Astrocyte of the hippocampus (primary cell): Measurements from ENCODE around the gene CD69.

Source experiments
- DNase-seq: peaks from one replicate; pipeline ENCODE4 v3.0.0; 2011; ENCODE audit warnings: low read depth, low spot score

The CD69 gene

DNA sequence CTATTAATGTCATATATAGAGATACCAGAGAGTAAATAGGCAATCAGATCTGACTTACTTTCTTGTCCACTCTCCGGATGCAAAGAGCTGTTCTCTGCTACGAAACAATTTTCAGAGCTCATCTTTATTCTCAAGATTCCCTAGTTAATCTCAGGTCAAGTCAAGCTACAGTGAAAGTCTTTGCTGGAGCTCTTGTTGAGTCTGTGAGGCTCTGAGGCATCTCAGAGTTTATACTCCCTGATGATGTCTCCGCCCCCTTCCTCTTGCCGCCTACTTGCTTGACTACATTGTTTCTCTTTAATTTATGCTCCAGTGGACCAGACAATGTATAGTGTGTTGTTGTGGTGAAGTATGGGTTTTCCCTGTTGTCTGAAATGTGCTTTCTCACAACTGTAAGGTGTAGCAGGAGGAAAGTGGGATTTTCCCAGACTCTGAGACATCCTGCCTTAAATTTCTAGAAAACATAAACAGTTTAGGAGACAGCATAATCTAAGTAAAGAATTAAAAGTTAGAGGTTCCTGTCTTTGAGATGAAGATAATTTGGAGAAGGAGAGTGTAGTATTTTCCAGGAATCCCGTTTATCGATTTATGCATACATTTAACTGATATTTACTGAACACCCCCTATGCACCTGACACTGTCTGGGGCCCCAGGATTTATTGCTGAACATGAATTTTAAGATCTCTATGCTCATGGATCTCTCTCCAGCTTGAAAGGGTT, at the start of gene CD69:
TSS of gene CD69 (minus strand) at position 203 of the 720 bp plus-strand sequence. CDS start at position 122, 81 bp downstream.
- DNase-seq = no peak

DNA sequence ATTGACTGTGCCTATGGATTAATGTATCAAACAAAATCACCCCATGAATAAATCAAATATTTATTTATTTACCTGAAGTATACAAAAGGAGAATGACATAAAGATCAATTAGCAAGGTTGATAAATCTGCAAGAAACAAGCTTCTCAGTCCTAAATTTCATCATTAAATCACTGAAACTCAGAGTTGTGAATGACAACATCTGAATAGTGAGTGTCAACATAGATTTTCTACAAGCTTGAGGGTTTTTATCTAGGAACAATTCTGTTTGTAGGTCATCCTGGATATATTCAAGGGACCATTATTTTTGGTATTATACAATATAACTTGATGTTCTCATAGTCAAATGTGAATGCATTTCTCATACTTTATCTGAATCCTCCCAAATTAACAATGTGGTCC, 49.2 kb upstream of the CD69 start:
- no peak for DNase-seq

DNA sequence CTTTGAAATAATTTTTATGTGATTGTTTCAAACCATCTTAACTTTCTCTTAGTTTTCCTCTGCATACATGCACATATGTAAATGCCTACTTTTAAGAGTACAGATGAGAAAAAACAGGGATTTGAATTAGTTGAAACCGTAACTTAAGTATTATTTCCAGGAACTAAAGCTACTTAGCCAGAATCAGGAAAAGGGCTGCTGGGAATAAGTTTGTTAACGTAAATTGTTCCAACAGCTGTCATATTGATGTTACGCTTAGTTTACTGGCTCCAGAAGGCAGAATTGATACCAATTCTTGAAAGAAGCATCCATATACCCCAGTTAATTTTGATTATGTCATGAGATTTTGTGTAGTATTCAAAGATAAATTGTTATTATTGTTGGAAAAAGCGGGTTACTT, 48.6 kb upstream of the CD69 start:
- DNase-seq = no peak

DNA sequence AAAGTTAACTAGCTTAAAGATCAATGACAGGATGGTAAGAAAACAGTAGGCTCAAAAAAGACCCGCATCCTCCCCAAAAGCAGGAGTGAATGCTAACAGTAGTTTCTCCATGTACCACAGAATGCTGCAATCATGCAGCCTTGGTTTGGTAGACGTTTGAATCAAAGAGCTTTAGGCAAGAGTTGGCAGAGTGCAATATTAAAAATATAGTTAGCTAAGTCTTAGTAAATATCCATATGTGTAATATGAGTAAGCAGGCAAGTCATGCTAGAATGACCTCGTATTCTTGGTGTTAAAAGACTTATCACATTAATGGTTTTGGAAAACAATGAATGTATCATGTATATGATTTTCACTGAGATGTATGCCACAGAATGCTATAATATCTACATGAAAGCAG, 47.8 kb upstream of the CD69 start:
- DNase-seq = no peak

DNA sequence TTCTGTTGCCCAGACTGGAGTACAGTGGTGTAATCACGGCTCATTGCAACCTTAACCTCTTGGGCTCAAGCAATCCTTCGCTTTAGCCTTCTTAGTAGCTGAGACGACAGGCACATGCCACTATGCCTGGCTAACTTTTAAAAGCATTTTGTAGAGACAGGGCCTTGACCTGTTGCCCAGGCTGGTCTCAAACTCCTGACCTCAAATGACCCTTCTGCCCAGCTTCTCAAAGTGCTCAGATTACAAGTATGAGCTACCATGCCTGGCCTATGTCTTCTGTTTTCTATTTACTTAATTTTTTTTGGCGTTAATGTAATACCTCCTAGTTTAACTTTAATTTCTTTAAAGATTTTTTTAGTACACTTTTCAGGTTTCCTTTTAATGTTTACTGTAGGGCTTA, 46.0 kb upstream of the CD69 start:
- DNase-seq = no peak

DNA sequence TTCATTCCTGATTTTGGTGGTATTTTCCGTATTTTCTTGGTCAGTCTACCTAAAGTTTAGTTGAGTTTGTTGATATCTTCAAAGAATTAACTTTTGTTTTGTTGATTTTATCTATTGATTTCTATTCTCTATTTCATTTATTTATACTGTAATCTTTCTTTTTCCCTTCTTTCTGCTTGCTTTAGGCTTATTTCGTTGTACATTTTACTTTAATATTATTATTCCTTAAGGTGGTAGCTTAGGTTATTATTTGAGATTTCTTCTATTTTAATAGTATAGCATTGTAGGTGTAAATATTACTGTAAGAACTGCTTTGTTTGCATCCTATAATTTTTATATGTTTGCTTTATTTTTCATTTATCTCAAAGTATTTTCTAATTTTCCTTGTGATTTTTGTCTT, 45.2 kb upstream of the CD69 start:
- no peak for DNase-seq

DNA sequence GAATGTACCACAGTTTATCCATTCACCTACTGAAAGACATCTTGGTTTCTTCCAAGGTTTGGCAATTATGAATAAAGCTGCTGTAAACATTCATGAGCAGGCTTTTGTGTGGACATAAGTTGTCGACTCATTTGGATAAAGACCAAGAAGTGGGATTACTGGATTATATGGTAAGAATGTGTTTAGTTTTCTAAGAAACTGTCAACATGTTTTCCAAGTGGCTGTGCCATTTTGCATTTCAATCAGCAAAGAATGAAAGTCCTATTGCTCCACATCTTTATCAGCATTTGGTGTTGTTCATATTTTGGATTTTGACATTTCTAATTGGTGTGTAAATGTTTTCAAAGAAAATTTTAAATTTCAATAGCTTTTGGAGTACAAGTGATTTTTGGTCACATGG, 39.3 kb upstream of the CD69 start:
- DNase-seq = no peak

DNA sequence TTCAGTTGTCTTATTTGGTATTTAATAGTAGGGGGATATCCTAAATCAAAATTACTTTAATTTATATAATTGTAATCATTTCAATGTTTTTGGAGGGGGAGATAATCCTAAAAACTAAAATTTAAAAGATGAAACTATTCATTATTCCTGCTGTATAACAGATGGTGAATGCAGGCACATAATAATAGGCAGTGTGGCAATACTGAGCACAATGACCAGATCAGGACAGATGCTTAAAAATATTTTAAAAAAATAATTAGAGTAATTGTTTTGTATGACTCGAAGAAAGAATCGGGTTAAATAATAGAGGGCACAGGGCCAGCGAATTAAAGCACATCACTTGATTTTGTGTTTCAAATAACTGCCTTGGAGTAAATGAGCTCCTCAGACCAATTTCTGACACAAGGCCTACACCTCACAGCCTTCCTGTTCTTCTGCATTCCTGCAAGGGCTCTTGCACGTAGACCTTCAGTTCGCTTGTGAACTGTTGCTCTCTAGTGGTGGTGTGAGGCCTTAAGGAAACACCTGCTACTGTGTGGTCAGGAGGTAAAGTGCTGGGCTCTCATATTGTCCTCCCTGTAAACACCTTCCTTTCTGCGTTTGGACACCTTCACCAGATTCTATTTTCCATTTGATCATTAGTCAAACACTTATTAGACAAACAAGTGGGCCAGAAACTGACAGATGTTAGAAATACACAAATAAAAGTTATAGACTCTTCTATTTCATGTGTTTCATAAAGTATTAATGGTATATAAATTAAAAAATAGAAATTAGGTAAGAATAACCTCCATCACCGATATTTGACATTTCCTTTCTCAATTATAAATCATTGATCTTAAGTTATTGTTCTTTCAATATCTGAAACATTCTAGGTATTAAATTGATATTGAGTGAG, 37.3 kb upstream of the CD69 start:
- DNase-seq = peak; percentile 51

DNA sequence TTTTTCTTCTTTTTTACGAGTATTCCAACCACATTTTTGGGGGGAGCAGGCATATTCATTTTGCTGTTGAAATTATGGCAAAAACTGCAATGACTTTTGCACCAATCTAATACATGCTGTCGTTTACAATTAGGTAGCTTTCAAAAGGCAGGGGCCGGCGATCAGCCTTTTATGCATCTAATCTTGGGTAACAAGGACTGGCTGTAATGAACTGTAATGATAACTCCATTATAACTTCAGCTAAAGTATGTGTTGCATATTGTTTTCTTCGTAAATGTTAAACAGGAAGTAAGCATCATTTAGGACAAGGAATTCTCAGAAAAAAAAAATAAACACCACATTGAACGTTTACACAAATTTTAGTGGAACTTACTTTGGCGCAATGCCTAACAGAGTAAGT, 36.3 kb upstream of the CD69 start:
- DNase-seq = no peak

DNA sequence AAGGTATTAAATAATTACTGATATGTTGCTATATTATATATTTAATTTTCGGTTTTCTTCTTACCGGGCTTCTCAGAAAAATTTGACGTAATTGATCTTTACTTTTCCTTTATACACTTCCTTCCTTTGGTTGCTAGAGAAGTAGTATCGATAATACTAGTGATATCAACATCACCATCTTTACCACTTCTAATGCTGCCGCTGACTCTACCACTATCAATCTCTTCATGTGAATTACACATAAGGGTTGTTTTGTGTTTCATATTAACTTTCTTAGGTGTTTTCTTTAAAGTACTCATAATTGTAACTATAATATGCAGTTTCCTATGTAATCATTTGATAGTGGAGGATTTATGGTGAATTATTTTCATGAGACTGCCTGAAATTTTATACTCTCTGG, 35.6 kb upstream of the CD69 start:
- no peak for DNase-seq

DNA sequence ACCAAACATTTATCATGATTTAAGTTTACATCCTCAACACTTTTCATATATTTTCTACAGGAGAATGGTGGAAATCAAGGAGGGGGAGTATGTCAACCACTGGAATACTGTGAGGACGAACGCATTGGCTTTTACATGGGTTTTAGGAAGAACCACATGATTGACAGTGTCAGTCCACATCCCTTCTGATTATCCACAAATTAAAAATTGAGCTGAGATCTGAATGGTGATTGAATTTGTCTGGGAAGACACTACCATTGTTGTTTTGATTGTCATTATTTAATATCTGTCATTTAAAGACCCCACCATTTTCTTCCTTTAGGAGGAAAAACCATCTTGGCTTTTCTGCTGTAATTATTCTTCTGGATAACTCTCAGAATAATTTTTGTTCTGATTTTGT, 35.2 kb upstream of the CD69 start:
- no peak for DNase-seq

DNA sequence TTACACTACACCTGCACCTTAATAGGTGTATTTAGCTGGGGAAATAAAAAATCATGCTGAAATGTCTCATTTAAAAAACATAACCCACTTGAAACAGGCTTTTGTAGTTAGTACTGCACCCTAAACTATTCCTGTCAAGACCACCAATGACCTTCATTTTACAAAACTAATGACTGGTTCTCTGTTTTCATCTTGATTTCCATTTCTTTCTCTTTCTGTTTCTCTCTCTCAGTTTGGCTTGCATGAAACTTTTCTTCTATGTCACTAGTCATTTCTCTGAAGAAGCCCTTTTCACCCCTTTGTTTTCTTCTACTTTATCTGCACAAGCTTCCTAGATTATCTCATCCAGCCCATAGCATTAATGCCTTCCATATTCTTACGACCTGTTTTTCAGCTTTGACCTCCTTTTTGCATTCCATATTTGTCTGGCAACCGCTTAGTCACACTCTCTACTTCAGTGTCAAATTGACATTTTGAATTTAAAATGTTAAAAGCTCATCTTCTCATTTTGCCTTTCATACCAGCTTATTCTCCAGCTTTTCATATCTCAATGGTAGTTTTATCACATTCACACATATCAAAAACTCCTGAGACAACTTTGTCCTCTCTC, 33.9 kb upstream of the CD69 start:
- no peak for DNase-seq

DNA sequence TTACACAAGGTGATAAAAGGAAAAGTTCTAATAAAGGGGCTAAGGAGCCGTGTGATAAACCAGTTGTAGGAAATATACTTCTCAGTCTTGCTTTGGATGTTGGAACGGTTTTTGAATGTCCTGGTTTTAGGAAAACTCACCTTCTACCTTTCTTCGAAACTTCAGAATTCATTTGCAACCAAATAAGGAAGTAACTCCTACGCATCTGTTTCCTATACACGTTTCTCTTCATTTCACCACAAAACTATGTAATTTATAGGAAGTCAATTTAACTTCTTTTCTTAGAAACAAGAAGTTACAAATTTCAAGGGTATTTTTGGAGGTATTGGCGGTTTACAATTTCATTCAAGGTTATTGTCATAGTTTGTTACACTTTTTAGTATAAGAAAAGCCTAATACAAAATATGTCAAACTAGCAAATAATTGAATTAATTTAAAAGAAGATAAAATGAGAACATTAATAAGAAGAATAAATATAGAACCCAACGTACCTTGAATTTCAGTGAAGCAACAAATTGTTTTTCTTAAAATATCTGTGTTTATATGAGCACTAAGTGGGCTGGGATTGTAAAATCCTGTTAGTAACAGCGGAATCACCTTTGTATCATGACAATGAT, 33.2 kb upstream of the CD69 start:
- no peak for DNase-seq

DNA sequence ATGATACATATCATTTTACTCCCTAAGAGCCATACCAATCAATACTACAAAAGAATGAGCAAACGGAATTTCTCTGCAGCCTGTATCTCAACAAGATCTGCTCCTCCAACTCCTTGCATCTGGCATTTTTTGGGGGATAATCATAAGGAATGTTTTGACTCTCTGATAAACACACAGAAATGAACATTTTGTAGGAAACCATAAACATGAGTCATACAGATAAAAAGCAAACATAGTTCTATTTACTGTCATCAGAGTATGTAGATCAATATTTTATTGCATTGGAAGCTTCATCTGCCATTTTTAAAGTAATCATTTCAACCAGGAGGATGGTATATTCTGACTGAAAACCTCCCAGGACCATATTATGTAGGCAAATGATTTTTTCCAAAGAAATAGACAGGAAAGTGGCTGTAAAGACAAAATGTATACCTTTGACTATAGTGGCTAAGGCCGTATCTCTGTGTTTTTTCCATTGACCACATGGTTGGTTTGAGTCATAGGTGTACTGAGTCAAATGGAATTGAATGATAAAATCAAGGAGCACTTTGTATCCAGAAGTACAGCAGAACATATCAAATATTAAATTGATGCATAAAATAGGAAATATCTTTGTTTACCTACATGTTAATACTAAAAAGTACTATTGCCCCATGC, 32.4 kb upstream of the CD69 start:
- DNase-seq = peak; percentile 20

DNA sequence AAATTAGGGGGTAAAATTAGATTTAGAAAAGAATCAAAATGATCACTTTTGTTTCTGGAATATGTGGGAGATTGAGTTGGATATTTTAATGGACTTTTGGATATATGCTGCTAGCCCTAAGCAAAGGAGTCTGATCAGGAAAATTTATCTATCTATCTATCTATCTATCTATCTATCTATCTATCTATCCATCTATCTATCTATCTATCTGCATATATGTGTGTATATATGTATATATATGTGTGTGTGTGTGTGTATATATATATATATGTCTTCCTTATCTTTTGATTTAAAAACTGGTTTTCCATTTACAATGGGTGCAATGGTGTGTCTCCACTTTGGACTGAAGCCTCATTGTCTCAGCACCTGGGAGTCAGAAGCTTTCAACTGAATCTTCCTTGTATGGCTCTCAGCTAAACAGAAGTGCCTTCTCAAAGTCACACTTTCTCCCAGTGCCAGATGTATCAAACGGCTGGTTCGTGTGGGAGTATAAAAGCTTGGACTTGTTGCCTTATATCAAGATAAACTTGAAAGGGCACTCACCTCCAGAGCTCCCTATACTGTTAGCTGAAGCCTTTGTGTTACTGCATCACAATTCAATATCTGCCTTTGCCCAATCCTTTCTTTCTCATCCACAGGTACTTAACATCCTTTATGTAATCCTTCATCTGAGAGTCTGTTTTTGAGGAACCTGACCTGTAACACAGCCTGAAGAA, 31.6 kb upstream of the CD69 start:
- DNase-seq = no peak

DNA sequence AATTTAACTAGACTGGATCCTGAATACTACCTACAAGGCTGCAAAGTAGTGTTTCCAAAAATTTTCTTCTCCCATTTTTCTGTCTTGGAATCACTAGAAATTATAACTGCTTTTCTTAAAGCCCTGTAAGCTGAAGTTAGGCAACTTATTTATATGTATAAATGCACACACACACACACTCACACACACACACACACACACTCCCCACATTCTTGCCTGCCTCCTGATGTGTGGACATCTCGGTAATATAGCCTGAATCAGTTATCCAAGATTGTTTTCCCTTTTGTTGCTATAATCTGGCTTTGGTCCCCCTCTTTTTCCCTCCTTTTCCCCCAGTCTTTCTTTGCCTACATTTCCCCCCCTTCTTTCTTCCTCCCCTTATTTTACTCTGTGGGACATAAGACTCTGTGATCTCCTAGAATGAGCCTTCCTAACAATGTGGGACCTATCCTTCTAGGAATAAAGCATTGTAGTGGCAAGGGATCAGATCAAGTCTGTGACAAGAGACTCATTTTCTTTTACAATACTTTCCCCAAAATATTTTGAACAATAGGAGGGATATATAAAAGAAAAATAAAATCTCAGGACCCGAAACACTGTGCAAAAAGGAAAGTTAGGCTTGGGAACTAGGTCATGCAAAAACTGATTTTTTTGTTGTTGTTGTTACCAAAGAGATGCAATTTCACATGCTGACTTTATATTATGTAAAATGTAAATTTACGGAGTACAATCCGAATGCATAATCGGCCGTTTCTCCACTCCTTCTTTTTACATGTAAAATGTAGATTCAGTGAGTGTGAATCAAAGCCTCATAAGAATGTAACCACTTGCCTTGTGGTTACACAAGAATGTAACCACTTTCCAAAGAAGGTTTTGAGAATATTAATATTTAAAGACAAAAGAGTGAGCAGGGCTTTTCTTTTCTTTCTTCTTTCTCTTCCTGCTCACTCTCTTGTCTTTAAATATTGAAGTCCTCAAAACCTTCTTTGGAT, 26.3 kb upstream of the CD69 start:
- peak; percentile 55 for DNase-seq

DNA sequence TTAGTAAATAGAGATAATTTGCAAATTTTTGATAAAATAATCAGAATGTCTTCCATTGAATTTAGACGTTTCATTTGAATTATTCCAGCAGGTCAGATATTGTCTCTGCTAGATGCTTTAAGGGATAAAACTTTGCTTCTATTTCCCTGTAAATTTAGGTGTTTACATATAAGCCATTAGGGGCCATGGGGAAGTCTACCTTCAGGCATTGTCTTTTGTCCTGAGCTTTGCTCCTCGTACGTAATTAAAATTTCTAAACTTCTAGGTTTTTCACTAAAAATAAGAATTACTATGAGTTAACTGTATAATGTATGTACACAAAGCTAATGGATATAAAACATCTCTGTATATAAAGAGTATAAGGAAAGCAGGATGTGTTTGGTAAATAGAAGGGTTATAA, 24.1 kb upstream of the CD69 start:
- no peak for DNase-seq

DNA sequence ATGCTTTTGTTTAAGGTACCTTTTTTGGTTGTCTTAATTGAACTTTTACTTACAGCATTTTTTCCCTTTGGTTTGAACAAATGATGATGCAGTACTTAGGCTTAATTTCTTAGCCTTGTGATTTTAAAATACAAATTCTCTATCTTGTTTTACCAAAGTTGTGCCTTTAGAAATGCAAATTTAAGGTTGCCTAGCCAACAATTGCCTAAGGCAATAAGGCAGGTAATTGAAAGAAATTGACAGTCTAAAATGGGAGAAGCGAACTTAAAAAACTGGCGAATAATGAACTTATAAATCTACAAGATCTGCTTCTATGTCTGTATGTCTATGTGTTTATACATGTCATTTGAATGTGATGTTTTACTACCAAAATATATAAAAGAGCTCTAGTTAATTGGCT, 23.6 kb upstream of the CD69 start:
- no peak for DNase-seq

DNA sequence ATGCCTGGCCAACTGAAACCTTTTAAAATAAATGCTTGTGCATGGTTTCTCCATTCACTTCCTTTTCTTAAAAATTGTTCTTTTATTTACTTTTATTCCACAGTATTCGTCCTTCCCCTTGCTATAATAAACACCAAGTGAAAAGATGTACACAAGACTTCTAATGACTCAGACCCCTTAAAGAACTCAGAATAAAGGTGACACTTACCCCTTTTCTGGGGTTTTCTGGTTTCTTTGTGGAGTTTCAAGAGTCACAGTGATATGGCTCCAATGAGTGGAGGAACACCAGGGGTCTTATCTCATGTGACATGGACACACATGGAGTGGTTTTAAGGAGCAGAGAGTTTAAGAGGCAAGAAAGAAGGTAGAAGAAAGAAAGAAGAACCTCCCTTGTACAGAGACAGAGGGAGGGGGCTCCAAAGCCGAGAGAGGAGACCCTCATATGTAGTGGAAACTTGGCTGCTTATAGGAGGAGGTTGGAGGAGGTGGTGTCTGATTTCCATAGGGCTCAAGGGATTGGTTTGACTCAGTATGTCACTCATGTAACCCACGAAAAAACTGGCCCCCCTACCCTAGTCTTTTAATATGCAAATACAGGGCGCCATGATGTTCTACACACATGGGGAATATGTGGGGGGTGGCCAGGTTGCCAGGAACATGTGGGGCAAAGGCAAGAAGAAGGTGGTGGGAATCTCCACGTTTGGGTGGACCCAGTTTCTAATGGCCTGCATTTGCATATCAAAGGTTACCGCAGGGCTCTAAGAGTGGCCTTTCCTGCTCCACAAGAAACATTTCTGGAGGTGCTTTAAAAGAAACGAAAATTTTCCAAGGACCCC, 22.1 kb upstream of the CD69 start:
- no peak for DNase-seq
